GM12875 (cell line): ENCODE data around the gene PGA5.
"Not testable (repeated sequence)": the region's sequence is repeated elsewhere in the genome, so short reads cannot be mapped to it uniquely, and the experiment has no call there.

ENCODE experiments used
- H3K4me3 ChIP-seq: one replicate; pipeline ENCODE4 v1.5.1; 2011; ENCODE audit warnings: low read depth, low read length, control low read depth
- CTCF ChIP-seq: IDR thresholded peaks from 2 replicates; pipeline ENCODE4 v1.5.1; 2011; ENCODE audit warnings: low read depth, mild to moderate bottlenecking, control low read depth, inconsistent platforms, low read length, moderate library complexity, borderline replicate concordance; ENCODE audit not compliant: insufficient read depth

PGA5 gene

GRCh38 chr11:61201476-61201875 is 39.5 kb upstream of the PGA5 start:
- H3K4me3 ChIP-seq = no peak overlapping the region
- TF ChIP-seq CTCF = no peak

GRCh38 chr11:61202950-61203746 is 37.8 kb upstream of the PGA5 start, which contains the start of gene PGA3:
TSS of gene PGA3 (plus strand) at chr11:61203515. CDS start at chr11:61203565, 50 bp downstream.
- not testable (repeated sequence) for H3K4me3 ChIP-seq

- H3K4me3 ChIP-seq = not testable (repeated sequence)
Measured at GRCh38 chr11:61203873-61204272, 37.1 kb upstream of the PGA5 start.

GRCh38 chr11:61204502-61205059 is 36.4 kb upstream of the PGA5 start:
- not testable (repeated sequence) for H3K4me3 ChIP-seq

- not testable (repeated sequence) for H3K4me3 ChIP-seq
Measured at GRCh38 chr11:61207636-61208310, 33.2 kb upstream of the PGA5 start.

GRCh38 chr11:61210629-61211028 is 30.3 kb upstream of the PGA5 start:
- H3K4me3 ChIP-seq = not testable (repeated sequence)

- not testable (repeated sequence) for H3K4me3 ChIP-seq
Measured at GRCh38 chr11:61211327-61211952, 29.5 kb upstream of the PGA5 start.

GRCh38 chr11:61212202-61212601 is 28.8 kb upstream of the PGA5 start:
- not testable (repeated sequence) for H3K4me3 ChIP-seq

- H3K4me3 ChIP-seq = not testable (repeated sequence)
Measured at GRCh38 chr11:61213711-61214324, 27.2 kb upstream of the PGA5 start.

- H3K4me3 ChIP-seq = not testable (repeated sequence)
Measured at GRCh38 chr11:61218306-61218705, 22.7 kb upstream of the PGA5 start.

- not testable (repeated sequence) for H3K4me3 ChIP-seq
Measured at GRCh38 chr11:61219016-61219415, 22.0 kb upstream of the PGA5 start.

GRCh38 chr11:61222047-61222446 is 18.9 kb upstream of the PGA5 start, which contains the start of gene PGA4:
TSS of gene PGA4 (plus strand) at chr11:61222347. CDS start at chr11:61222401, 54 bp downstream.
- not testable (repeated sequence) for H3K4me3 ChIP-seq

- H3K4me3 ChIP-seq = not testable (repeated sequence)
Measured at GRCh38 chr11:61222692-61223091, 18.3 kb upstream of the PGA5 start.

GRCh38 chr11:61226457-61227137 is 14.4 kb upstream of the PGA5 start:
- H3K4me3 ChIP-seq = not testable (repeated sequence)

GRCh38 chr11:61229458-61229857 is 11.5 kb upstream of the PGA5 start:
- not testable (repeated sequence) for H3K4me3 ChIP-seq

GRCh38 chr11:61231033-61231432 is 9.9 kb upstream of the PGA5 start:
- not testable (repeated sequence) for H3K4me3 ChIP-seq

- H3K4me3 ChIP-seq = not testable (repeated sequence)
Measured at GRCh38 chr11:61231585-61231984, 9.4 kb upstream of the PGA5 start.

- H3K4me3 ChIP-seq = not testable (repeated sequence)
Measured at GRCh38 chr11:61232548-61233145, 8.3 kb upstream of the PGA5 start.
